HepG2 (cell line): ENCODE data around the gene MYOM1. TPM values are rescaled to one million over a fixed set of nuclear protein-coding genes. Genes with fewer than 3 reads are reported as not detected.

Experiments used
- BCLAF1 ChIP-seq: fragments of 450-650 bp; IDR thresholded peaks from 2 replicates; pipeline ENCODE4 v1.6.1; 2017; ENCODE audit warnings: mild to moderate bottlenecking
- CENPX ChIP-seq: sonication (generic); formaldehyde crosslinking; IDR thresholded peaks from 2 replicates; pipeline ENCODE4 v1.9.0; 2021; ENCODE audit warnings: mild to moderate bottlenecking, missing genetic modification reagents, moderate library complexity
- EP300 ChIP-seq, 3 experiments: sonication (generic) in 1 of 3; formaldehyde crosslinking in 1 of 3; IDR thresholded peaks; 2 replicates each; pipeline versions ENCODE4 v1.5.1 to v1.6.1; 2011 to 2020; ENCODE audit warnings: low read depth in 2 of 3, low read length in 2 of 3, borderline replicate concordance in 1 of 3, improper control_type of control experiment in 1 of 3, mild to moderate bottlenecking in 1 of 3, missing genetic modification reagents in 1 of 3, moderate library complexity in 1 of 3
- FOXO1 ChIP-seq: sonication (generic); formaldehyde crosslinking; IDR thresholded peaks from 2 replicates; pipeline ENCODE4 v1.4.0; 2020; ENCODE audit warnings: missing genetic modification reagents
- GMEB1 ChIP-seq: sonication (generic); formaldehyde crosslinking; IDR thresholded peaks from 2 replicates; pipeline ENCODE4 v1.5.1; 2020; ENCODE audit warnings: missing genetic modification reagents, mild to moderate bottlenecking, borderline replicate concordance
- HES4 ChIP-seq: sonication (generic); formaldehyde crosslinking; IDR thresholded peaks from 2 replicates; pipeline ENCODE4 v1.9.0; 2021; ENCODE audit warnings: mild to moderate bottlenecking, missing genetic modification reagents, borderline replicate concordance
- NR1H2 ChIP-seq: sonication (generic); formaldehyde crosslinking; IDR thresholded peaks from 2 replicates; pipeline ENCODE4 v1.8.1; 2022; ENCODE audit warnings: low read depth, missing genetic modification reagents, borderline replicate concordance
- SALL2 ChIP-seq: sonication (generic); formaldehyde crosslinking; IDR thresholded peaks from 2 replicates; pipeline ENCODE4 v1.8.1; 2023; ENCODE audit warnings: mild to moderate bottlenecking, missing genetic modification reagents, inconsistent platforms
- SMARCE1 ChIP-seq: fragments of 450-650 bp; IDR thresholded peaks from 2 replicates; pipeline ENCODE4 v1.6.1; 2017; ENCODE audit warnings: borderline replicate concordance
- UBTF ChIP-seq: sonication (generic); formaldehyde crosslinking; IDR thresholded peaks from 2 replicates; pipeline ENCODE4 v1.4.0; 2020; ENCODE audit warnings: mild to moderate bottlenecking, missing genetic modification reagents
- ZNF720 ChIP-seq: sonication (generic); formaldehyde crosslinking; IDR thresholded peaks from 2 replicates; pipeline ENCODE4 v1.4.0; 2020; ENCODE audit warnings: missing genetic modification reagents
- ZNF740 ChIP-seq: sonication (generic); formaldehyde crosslinking; IDR thresholded peaks from 2 replicates; pipeline ENCODE4 v1.4.0; 2020; ENCODE audit warnings: missing genetic modification reagents
- ZNF772 ChIP-seq: sonication (generic); formaldehyde crosslinking; IDR thresholded peaks from 2 replicates; pipeline ENCODE4 v1.5.0; 2020; ENCODE audit warnings: mild to moderate bottlenecking, missing genetic modification reagents
- ZNF878 ChIP-seq: sonication (generic); formaldehyde crosslinking; IDR thresholded peaks from 2 replicates; pipeline ENCODE4 v1.8.1; 2023; ENCODE audit warnings: mild to moderate bottlenecking, missing genetic modification reagents, moderate library complexity
- polyA plus RNA-seq, 8 experiments: library from polyadenylated mRNA; depleted of rRNA in 3 of 8; stranded (reverse) in 7 of 8; unstranded in 1 of 8; fragments of >200 nt; fragmentation: Illumina TruSeq in 4 of 8; extraction: Trizol in 4 of 8; gene quantifications; 2 replicates each; pipeline versions ENCODE4 v1.2.1 to v1.2.3, GENCODE V29; 2011 to 2016; ENCODE audit warnings: low read depth in 4 of 8, missing spikeins in 1 of 8, mixed read lengths in 1 of 8; ENCODE audit not compliant: insufficient read depth in 1 of 8
- total RNA-seq, 5 experiments: library from RNA; depleted of rRNA; stranded (reverse); fragments of >200 nt; fragmentation: Illumina TruSeq; extraction: Trizol; gene quantifications; 2 replicates each; pipeline ENCODE4 v1.2.3, GENCODE V29; 2016; ENCODE audit warnings: low read depth in 1 of 5
- TF ChIP-seq, protein P1 (sequence below), 2 experiments: IDR thresholded peaks; 2 replicates each; pipeline ENCODE4 v1.6.1; 2011 to 2012; ENCODE audit warnings: low read length in 2 of 2, borderline replicate concordance in 1 of 2, low read depth in 1 of 2, mild to moderate bottlenecking in 1 of 2, moderate library complexity in 1 of 2

Gene MYOM1
- total and polyA plus RNA-seq, 2 of the 13 experiments (the other 11 are each of a cell fraction or from before 2014, with no cell fraction given): 0.46 to 0.98 TPM

GRCh38 chr18:3217948-3218647 is 1.7 kb downstream of the MYOM1 start (continued):
- TF ChIP-seq, protein P1, sequence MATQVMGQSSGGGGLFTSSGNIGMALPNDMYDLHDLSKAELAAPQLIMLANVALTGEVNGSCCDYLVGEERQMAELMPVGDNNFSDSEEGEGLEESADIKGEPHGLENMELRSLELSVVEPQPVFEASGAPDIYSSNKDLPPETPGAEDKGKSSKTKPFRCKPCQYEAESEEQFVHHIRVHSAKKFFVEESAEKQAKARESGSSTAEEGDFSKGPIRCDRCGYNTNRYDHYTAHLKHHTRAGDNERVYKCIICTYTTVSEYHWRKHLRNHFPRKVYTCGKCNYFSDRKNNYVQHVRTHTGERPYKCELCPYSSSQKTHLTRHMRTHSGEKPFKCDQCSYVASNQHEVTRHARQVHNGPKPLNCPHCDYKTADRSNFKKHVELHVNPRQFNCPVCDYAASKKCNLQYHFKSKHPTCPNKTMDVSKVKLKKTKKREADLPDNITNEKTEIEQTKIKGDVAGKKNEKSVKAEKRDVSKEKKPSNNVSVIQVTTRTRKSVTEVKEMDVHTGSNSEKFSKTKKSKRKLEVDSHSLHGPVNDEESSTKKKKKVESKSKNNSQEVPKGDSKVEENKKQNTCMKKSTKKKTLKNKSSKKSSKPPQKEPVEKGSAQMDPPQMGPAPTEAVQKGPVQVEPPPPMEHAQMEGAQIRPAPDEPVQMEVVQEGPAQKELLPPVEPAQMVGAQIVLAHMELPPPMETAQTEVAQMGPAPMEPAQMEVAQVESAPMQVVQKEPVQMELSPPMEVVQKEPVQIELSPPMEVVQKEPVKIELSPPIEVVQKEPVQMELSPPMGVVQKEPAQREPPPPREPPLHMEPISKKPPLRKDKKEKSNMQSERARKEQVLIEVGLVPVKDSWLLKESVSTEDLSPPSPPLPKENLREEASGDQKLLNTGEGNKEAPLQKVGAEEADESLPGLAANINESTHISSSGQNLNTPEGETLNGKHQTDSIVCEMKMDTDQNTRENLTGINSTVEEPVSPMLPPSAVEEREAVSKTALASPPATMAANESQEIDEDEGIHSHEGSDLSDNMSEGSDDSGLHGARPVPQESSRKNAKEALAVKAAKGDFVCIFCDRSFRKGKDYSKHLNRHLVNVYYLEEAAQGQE (IDR thresholded peaks at IDR 0.05; ENCODE audit: borderline replicate concordance in 1 of 2, low read depth in 1 of 2, low read length in 2 of 2): no peak
- TF ChIP-seq FOXO1 (CRISPR knock-in tag) (peak; percentile 54; the same call in 1 of the 2 replicates), ZNF772 (0 out of 2 replicates have a peak, but pooled peaks have one; percentile 43), UBTF (CRISPR knock-in tag) (no peak), EP300 (IDR thresholded peaks at IDR 0.05; ENCODE audit: low read depth in 2 of 2, low read length in 2 of 2) (peak in 1 of 2 experiments; percentile 82; a peak in 2 of 4 replicates), EP300 (CRISPR knock-in tag; IDR thresholded peaks at IDR 0.05; ENCODE audit: borderline replicate concordance) (peak; percentile 43; the same call in 1 of the 2 replicates), HES4 (CRISPR knock-in tag) (no peak), ZNF740 (no peak), SALL2 (no peak), BCLAF1 (no peak), SMARCE1 (no peak), ZNF878 (CRISPR knock-in tag) (no peak), GMEB1 (CRISPR knock-in tag) (no peak), CENPX (no peak), NR1H2 (no peak), ZNF720 (CRISPR knock-in tag) (no peak)
